GM23338 (cell line): ENCODE results near the gene CCBE1.

Experiments used
- CREB1 ChIP-seq: fragments of 250-450 bp; sonication (Bioruptor Pico); IDR thresholded peaks from 2 replicates; pipeline ENCODE4 v1.5.0; 2020; ENCODE audit warnings: low read depth, mild to moderate bottlenecking, moderate library complexity
- EZH2 ChIP-seq: fragments of 200-600 bp; sonication (generic); IDR thresholded peaks from one replicate; pipeline ENCODE4 v1.8.0; 2017; ENCODE audit warnings: antibody characterized with exemption, mild to moderate bottlenecking, low read depth; ENCODE audit not compliant: unreplicated experiment
- EZH2phosphoT487 ChIP-seq: fragments of 200-600 bp; sonication (generic); IDR thresholded peaks from one replicate; pipeline ENCODE4 v1.8.1; 2018; ENCODE audit warnings: antibody characterized with exemption; ENCODE audit not compliant: unreplicated experiment
- JUNB ChIP-seq: IDR thresholded peaks from one replicate; pipeline ENCODE4 v1.6.1; 2016; ENCODE audit warnings: antibody characterized with exemption; ENCODE audit not compliant: unreplicated experiment
- POLR2AphosphoS5 ChIP-seq: IDR thresholded peaks from 2 replicates; pipeline ENCODE4 v1.6.1; 2016; ENCODE audit warnings: antibody characterized with exemption, low read depth
- REST ChIP-seq: IDR thresholded peaks from one replicate; pipeline ENCODE4 v1.6.1; 2018; ENCODE audit warnings: antibody characterized with exemption; ENCODE audit not compliant: unreplicated experiment
- ZNF114 ChIP-seq: fragments of 250-450 bp; sonication (Bioruptor Pico); IDR thresholded peaks from 2 replicates; pipeline ENCODE4 v1.5.0; 2020; ENCODE audit warnings: mild to moderate bottlenecking, moderate library complexity
- ZNF331 ChIP-seq: fragments of 250-450 bp; sonication (Bioruptor Pico); IDR thresholded peaks from 2 replicates; pipeline ENCODE4 v1.5.0; 2020; ENCODE audit warnings: low read depth, mild to moderate bottlenecking, moderate library complexity
- TF ChIP-seq, protein P1 (sequence below), 2 experiments: fragments of 200-600 bp in 1 of 2; sonication (generic) in 1 of 2; conservative IDR thresholded peaks; 2 replicates each; pipeline versions ENCODE4 v1.5.1 to v1.6.1; 2016 to 2017; ENCODE audit warnings: antibody characterized with exemption in 2 of 2, low read depth in 2 of 2, mild to moderate bottlenecking in 2 of 2, moderate library complexity in 1 of 2
- TF ChIP-seq, protein P2 (sequence below): IDR thresholded peaks from 2 replicates; pipeline ENCODE4 v1.6.1; 2016; ENCODE audit warnings: antibody characterized with exemption

DNA sequence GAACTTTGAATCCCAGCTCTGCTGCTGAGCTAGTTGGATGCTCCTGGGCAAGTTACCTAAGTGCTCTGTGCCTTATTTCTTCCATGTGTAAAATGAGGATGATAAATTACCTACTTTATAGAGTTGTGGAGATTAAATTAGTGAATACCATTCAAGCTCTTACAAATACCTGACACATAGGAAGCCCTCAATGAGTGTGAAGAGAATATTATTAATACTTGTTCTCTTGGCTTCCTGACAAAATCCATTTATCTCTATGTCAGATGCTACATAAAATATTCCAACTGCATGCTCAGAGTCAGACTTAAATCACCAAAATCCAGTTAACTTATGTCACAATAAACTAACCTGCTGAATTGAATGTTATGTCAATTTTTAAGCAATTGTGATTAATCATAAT lies 42.9 kb upstream of the CCBE1 start:
- TF ChIP-seq EZH2phosphoT487 (no peak), ZNF114 (CRISPR knock-in tag) (no peak), EZH2 (no peak), CREB1 (no peak), POLR2AphosphoS5 (no peak), JUNB (no peak), REST (no peak), ZNF331 (no peak)
- TF ChIP-seq, protein P1, sequence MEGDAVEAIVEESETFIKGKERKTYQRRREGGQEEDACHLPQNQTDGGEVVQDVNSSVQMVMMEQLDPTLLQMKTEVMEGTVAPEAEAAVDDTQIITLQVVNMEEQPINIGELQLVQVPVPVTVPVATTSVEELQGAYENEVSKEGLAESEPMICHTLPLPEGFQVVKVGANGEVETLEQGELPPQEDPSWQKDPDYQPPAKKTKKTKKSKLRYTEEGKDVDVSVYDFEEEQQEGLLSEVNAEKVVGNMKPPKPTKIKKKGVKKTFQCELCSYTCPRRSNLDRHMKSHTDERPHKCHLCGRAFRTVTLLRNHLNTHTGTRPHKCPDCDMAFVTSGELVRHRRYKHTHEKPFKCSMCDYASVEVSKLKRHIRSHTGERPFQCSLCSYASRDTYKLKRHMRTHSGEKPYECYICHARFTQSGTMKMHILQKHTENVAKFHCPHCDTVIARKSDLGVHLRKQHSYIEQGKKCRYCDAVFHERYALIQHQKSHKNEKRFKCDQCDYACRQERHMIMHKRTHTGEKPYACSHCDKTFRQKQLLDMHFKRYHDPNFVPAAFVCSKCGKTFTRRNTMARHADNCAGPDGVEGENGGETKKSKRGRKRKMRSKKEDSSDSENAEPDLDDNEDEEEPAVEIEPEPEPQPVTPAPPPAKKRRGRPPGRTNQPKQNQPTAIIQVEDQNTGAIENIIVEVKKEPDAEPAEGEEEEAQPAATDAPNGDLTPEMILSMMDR (conservative IDR thresholded peaks at IDR 0.05; ENCODE audit: low read depth in 2 of 2), result no peak
- TF ChIP-seq, protein P2, sequence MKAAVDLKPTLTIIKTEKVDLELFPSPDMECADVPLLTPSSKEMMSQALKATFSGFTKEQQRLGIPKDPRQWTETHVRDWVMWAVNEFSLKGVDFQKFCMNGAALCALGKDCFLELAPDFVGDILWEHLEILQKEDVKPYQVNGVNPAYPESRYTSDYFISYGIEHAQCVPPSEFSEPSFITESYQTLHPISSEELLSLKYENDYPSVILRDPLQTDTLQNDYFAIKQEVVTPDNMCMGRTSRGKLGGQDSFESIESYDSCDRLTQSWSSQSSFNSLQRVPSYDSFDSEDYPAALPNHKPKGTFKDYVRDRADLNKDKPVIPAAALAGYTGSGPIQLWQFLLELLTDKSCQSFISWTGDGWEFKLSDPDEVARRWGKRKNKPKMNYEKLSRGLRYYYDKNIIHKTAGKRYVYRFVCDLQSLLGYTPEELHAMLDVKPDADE, result no peak
